K562 (cell line): ENCODE results near the gene ANKRD11. TPM values are rescaled to one million over a fixed set of nuclear protein-coding genes. Genes with fewer than 3 reads are reported as not detected.

Experiments used
- ARID2 ChIP-seq: fragments of 450-650 bp; IDR thresholded peaks from 2 replicates; pipeline ENCODE4 v1.6.1; 2017; ENCODE audit warnings: antibody characterized with exemption, mild to moderate bottlenecking
- CREB3L1 ChIP-seq: fragments of 450-650 bp; IDR thresholded peaks from 2 replicates; pipeline ENCODE4 v1.6.1; 2014; ENCODE audit warnings: low read depth, mild to moderate bottlenecking, moderate library complexity, borderline replicate concordance
- CUX1 ChIP-seq: fragments of 200-800 bp; sonication (Bioruptor generic); IDR thresholded peaks from 2 replicates; pipeline ENCODE4 v1.6.1; 2016; ENCODE audit warnings: missing genetic modification characterization, missing compliant biosample characterization
- FOXK2 ChIP-seq, 2 experiments: fragments of 450-650 bp; IDR thresholded peaks in 1 of 2; conservative IDR thresholded peaks in 1 of 2; 2 replicates each; pipeline ENCODE4 v1.6.1; 2016; ENCODE audit warnings: low read depth in 2 of 2, mild to moderate bottlenecking in 1 of 2
- HCFC1 ChIP-seq: IDR thresholded peaks from 2 replicates; pipeline ENCODE4 v1.6.1; 2012; ENCODE audit warnings: low read depth, low read length, improper control_type of control experiment
- HDAC6 ChIP-seq: IDR thresholded peaks from 2 replicates; pipeline ENCODE4 v1.6.1; 2012; ENCODE audit warnings: low read depth, mild to moderate bottlenecking, control low read depth, inconsistent platforms, low read length, moderate library complexity
- IFI16 ChIP-seq: fragments of 250-450 bp; sonication (Bioruptor Pico); IDR thresholded peaks from 2 replicates; pipeline ENCODE4 v2.1.2; 2022; ENCODE audit warnings: mild to moderate bottlenecking, inconsistent platforms
- PCBP1 ChIP-seq: fragments of 200-400 bp; formaldehyde crosslinking; IDR thresholded peaks from 2 replicates; pipeline ENCODE4 v1.6.1; 2018; ENCODE audit warnings: mild to moderate bottlenecking, low read depth, low read length; ENCODE audit not compliant: poor library complexity, severe bottlenecking
- POLR2AphosphoS5 ChIP-seq: IDR thresholded peaks from 2 replicates; pipeline ENCODE4 v1.6.1; 2011; ENCODE audit warnings: mild to moderate bottlenecking, low read depth, low read length, moderate library complexity; ENCODE audit not compliant: control insufficient read depth, insufficient read depth
- RBFOX2 ChIP-seq: fragments of 200-400 bp; formaldehyde crosslinking; IDR thresholded peaks from 2 replicates; pipeline ENCODE4 v1.6.1; 2017; ENCODE audit warnings: low read depth, mild to moderate bottlenecking, low read length, moderate library complexity
- RBM17 ChIP-seq: fragments of 200-400 bp; formaldehyde crosslinking; IDR thresholded peaks from 2 replicates; pipeline ENCODE4 v1.6.1; 2017; ENCODE audit warnings: low read depth, mild to moderate bottlenecking, low read length, borderline replicate concordance
- SAFB ChIP-seq: fragments of 200-400 bp; formaldehyde crosslinking; IDR thresholded peaks from 2 replicates; pipeline ENCODE4 v1.6.1; 2017; ENCODE audit warnings: low read depth, low read length, borderline replicate concordance
- SP2 ChIP-seq: IDR thresholded peaks from 2 replicates; pipeline ENCODE4 v1.6.1; 2011; ENCODE audit warnings: mild to moderate bottlenecking, low read depth, low read length, moderate library complexity; ENCODE audit not compliant: poor library complexity, severe bottlenecking; ENCODE audit errors: extremely low read depth
- TEAD2 ChIP-seq: fragments of 450-650 bp; IDR thresholded peaks from 2 replicates; pipeline ENCODE4 v1.6.1; 2016; ENCODE audit warnings: missing genetic modification characterization, control low read depth, missing compliant biosample characterization
- ZBTB5 ChIP-seq: fragments of 450-650 bp; IDR thresholded peaks from 2 replicates; pipeline ENCODE4 v1.6.1; 2017; ENCODE audit warnings: antibody characterized with exemption
- ZNF217 ChIP-seq: sonication (generic); formaldehyde crosslinking; IDR thresholded peaks from 2 replicates; pipeline ENCODE4 v1.8.0; 2022; ENCODE audit warnings: mild to moderate bottlenecking, missing genetic modification reagents
- ZNF586 ChIP-seq: fragments of 450-650 bp; formaldehyde crosslinking; conservative IDR thresholded peaks from 2 replicates; pipeline ENCODE4 v1.4.0; 2020; ENCODE audit warnings: mild to moderate bottlenecking, moderate library complexity
- ZNF766 ChIP-seq: fragments of 200-800 bp; sonication (Bioruptor generic); conservative IDR thresholded peaks from 2 replicates; pipeline ENCODE4 v1.6.1; 2016; ENCODE audit warnings: missing genetic modification characterization, missing compliant biosample characterization
- polyA plus RNA-seq, 8 experiments: library from polyadenylated mRNA; depleted of rRNA in 4 of 8; stranded (reverse) in 5 of 8; unstranded in 3 of 8; fragments of >200 nt; fragmentation: Nextera tagmentation in 2 of 8; fragmentation: Illumina TruSeq in 1 of 8; extraction: Ambion mirVana in 2 of 8; extraction: Trizol in 1 of 8; gene quantifications; 2 replicates each; pipeline versions ENCODE4 v1.2.1 to v1.2.3, GENCODE V29; 2011 to 2014; ENCODE audit warnings: inconsistent platforms in 1 of 8, missing spikeins in 1 of 8
- total RNA-seq, 7 experiments: library from RNA; depleted of rRNA in 6 of 7; stranded (reverse); fragments of >200 nt in 6 of 7; fragmentation: Illumina TruSeq in 2 of 7; extraction: Trizol in 2 of 7; gene quantifications; 2 replicates each; pipeline versions ENCODE4 v1.2.1 to v1.2.3, GENCODE V29; 2011 to 2021; ENCODE audit warnings: low replicate concordance in 1 of 7

Gene ANKRD11
- total and polyA plus RNA-seq, 9 of the 15 experiments (the other 6 are each of a cell fraction or from before 2014, with no cell fraction given), result 4.7 to 126 (median 31.7) TPM

GRCh38 chr16:89241187-89242007 lies 249.0 kb downstream of the ANKRD11 start (continued):
- TF ChIP-seq IFI16 (no peak), PCBP1 (peak; percentile 69), ZBTB5 (0 out of 2 replicates have a peak, but pooled peaks have one; percentile 43), ZNF586 (no peak), ZNF766 (peak; percentile 39; the same call in 1 of the 2 replicates), CUX1 (CRISPR knock-in tag) (no peak), HDAC6 (no peak), FOXK2 (conservative IDR thresholded peaks at IDR 0.05 in 1 of 2, IDR thresholded peaks at IDR 0.05 in 1 of 2; ENCODE audit: low read depth in 2 of 2) (peak in 1 of 2 experiments; percentile 51; a peak in 1 of 4 replicates), RBM17 (no peak), ARID2 (no peak), HCFC1 (no peak; the same call in 1 of the 2 replicates), TEAD2 (tag) (no peak), POLR2AphosphoS5 (peak; percentile 86), SP2 (no peak), RBFOX2 (peak; percentile 94), ZNF217 (no peak), SAFB (no peak), CREB3L1 (no peak)
